ENCODE measurements around the gene ZNF850.

DNA sequence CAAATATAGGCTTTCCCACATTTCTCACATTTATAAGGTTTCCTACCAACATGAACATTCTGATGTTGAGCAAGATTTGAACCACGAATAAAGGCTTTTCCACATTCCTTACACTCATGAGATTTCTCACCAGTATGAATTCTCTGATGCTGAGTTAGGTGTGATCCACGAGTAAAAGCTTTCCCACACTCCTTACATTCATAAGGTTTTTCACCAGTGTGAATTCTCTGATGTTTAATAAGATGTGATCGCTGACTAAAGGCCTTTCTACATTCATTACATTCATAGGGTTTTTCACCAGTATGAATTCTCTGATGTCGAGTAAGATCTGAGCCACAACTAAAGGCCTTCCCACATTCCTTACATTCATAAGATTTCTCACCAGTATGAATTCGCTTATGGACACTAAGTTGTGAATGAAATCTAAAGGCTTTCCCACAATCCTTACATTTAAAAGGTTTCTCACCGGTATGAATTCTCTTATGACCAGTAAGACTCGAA, 46.6 kb upstream of the ZNF850 start:
- TF ChIP-seq SIN3A (IDR thresholded peaks at IDR 0.05; ENCODE audit: borderline replicate concordance, insufficient read depth, low read length), result no peak
- no peak for TF ChIP-seq REST (IDR thresholded peaks at IDR 0.05; ENCODE audit: insufficient read depth in 1 of 2, low read depth in 2 of 2, low read length in 2 of 2)
- TF ChIP-seq TAF1 (IDR thresholded peaks at IDR 0.05; ENCODE audit: borderline replicate concordance, insufficient read depth, low read length), result no peak
- no peak for TF ChIP-seq POLR2AphosphoS5 (IDR thresholded peaks at IDR 0.05; ENCODE audit: low read depth, low read length)
